Smooth muscle cell (in vitro differentiated cells): ENCODE data around the gene CGGBP1. TPM values are rescaled to one million over a fixed set of nuclear protein-coding genes. Genes with fewer than 3 reads are reported as not detected.
"Not testable (repeated sequence)": the region's sequence is repeated elsewhere in the genome, so short reads cannot be mapped to it uniquely, and the experiment has no call there.

Experiments
- DNase-seq: peaks from one replicate; lab custom pipeline; 2025; ENCODE audit not compliant: unreplicated experiment; lab: John Stamatoyannopoulos, UW
- H2AFZ ChIP-seq: fragments of 200-600 bp; sonication (generic); 2 replicates; pipeline ENCODE4 v1.6.0; 2016; ENCODE audit warnings: antibody characterized with exemption, low read depth, mild to moderate bottlenecking
- H3F3A ChIP-seq: fragments of 200-600 bp; sonication (generic); 2 replicates; pipeline ENCODE4 v1.6.0; 2017; ENCODE audit warnings: antibody characterized with exemption, low read depth
- H3K27ac ChIP-seq: fragments of 200-600 bp; sonication (generic); 2 replicates; pipeline ENCODE4 v1.5.1; 2016; ENCODE audit warnings: low read depth, mild to moderate bottlenecking
- H3K27me3 ChIP-seq: fragments of 200-600 bp; sonication (generic); 2 replicates; pipeline ENCODE4 v1.6.1; 2016; ENCODE audit warnings: low read depth, mild to moderate bottlenecking
- H3K36me3 ChIP-seq: fragments of 200-600 bp; sonication (generic); 2 replicates; pipeline ENCODE4 v1.5.1; 2016; ENCODE audit warnings: low read depth
- H3K4me1 ChIP-seq: fragments of 200-600 bp; sonication (generic); 2 replicates; pipeline ENCODE4 v1.5.1; 2016; ENCODE audit warnings: low read depth
- H3K4me2 ChIP-seq: fragments of 200-600 bp; sonication (generic); 2 replicates; pipeline ENCODE4 v1.6.0; 2016; ENCODE audit warnings: mild to moderate bottlenecking
- H3K4me3 ChIP-seq: fragments of 200-600 bp; sonication (generic); 2 replicates; pipeline ENCODE4 v1.5.1; 2016; ENCODE audit warnings: mild to moderate bottlenecking
- H3K79me2 ChIP-seq: fragments of 200-600 bp; sonication (generic); 2 replicates; pipeline ENCODE4 v1.6.0; 2016; ENCODE audit warnings: low read depth, mild to moderate bottlenecking
- H3K9ac ChIP-seq: fragments of 200-600 bp; sonication (generic); 2 replicates; pipeline ENCODE4 v1.6.0; 2016; ENCODE audit warnings: low read depth
- H3K9me3 ChIP-seq: fragments of 200-600 bp; sonication (generic); replicated peaks from 2 replicates; pipeline ENCODE4 v1.5.1; 2016; ENCODE audit warnings: low read depth
- H4K20me1 ChIP-seq: fragments of 200-600 bp; sonication (generic); 2 replicates; pipeline ENCODE4 v1.6.0; 2016; ENCODE audit warnings: low read depth
- WGBS: methylation state at CpG from one replicate; pipeline ENCODE4 v1.1.7; 2016; ENCODE audit warnings: low lambda C conversion rate; 5-methylcytosine and 5-hydroxymethylcytosine counted together
- polyA plus RNA-seq: library from polyadenylated mRNA; unstranded; fragments of >200 nt; fragmentation: Nextera tagmentation; extraction: Ambion mirVana; gene quantifications from 2 replicates; pipeline ENCODE4 v1.2.1, GENCODE V29; 2016
- total RNA-seq: library from RNA; depleted of rRNA; stranded (reverse); fragments of >200 nt; gene quantifications from 2 replicates; pipeline ENCODE4 v1.2.3, GENCODE V29; 2014
- TF ChIP-seq, protein P1 (sequence below): fragments of 200-600 bp; sonication (generic); IDR thresholded peaks from 2 replicates; pipeline ENCODE4 v1.5.1; 2017; ENCODE audit warnings: borderline replicate concordance, mild to moderate bottlenecking, antibody characterized with exemption; ENCODE audit not compliant: insufficient read depth, poor library complexity, severe bottlenecking

Gene CGGBP1
- total and polyA plus RNA-seq, 2 experiments from 2014 or later, result 38.3 to 62.3 TPM

DNA sequence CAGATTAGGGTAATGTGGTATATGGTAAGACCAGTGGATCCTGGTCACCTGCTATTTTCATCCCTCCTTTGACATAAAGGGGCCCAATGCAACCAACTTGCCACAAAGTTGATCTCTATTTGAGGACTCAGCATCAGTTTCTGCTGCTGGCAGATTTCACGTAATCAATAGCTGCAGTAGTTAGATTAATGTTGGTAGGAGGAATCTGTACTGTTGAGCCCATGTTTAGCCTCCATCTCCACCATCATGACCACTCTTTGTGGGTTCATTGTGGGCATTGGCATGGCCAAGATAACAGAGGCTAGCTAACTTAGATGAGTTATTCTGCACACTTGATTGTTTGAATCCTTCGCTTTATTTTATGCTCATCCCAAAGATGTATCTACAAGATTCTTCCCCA, 29.9 kb downstream of the CGGBP1 start:
- Histone ChIP-seq H3K36me3 (no peaks in the 10 kb centered on the region), H3K9ac (no peak overlapping the region), H3K4me2 (no peak overlapping the region), H3K9me3 (no peaks in the 10 kb centered on the region), H3K4me3 (no peak overlapping the region), H3K27ac (no peak overlapping the region), H2AFZ (no peak overlapping the region), H4K20me1 (no peaks in the 10 kb centered on the region), H3K4me1 (no peaks in the 10 kb centered on the region), H3K27me3 (no peaks in the 10 kb centered on the region), H3K79me2 (no peaks in the 10 kb centered on the region), H3F3A (no peaks in the 10 kb centered on the region)
- TF ChIP-seq, protein P1, sequence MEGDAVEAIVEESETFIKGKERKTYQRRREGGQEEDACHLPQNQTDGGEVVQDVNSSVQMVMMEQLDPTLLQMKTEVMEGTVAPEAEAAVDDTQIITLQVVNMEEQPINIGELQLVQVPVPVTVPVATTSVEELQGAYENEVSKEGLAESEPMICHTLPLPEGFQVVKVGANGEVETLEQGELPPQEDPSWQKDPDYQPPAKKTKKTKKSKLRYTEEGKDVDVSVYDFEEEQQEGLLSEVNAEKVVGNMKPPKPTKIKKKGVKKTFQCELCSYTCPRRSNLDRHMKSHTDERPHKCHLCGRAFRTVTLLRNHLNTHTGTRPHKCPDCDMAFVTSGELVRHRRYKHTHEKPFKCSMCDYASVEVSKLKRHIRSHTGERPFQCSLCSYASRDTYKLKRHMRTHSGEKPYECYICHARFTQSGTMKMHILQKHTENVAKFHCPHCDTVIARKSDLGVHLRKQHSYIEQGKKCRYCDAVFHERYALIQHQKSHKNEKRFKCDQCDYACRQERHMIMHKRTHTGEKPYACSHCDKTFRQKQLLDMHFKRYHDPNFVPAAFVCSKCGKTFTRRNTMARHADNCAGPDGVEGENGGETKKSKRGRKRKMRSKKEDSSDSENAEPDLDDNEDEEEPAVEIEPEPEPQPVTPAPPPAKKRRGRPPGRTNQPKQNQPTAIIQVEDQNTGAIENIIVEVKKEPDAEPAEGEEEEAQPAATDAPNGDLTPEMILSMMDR, result no peak
- 94% methylated on average over 2 of the region's 2 CpGs for WGBS
- DNase-seq, result no peak

DNA sequence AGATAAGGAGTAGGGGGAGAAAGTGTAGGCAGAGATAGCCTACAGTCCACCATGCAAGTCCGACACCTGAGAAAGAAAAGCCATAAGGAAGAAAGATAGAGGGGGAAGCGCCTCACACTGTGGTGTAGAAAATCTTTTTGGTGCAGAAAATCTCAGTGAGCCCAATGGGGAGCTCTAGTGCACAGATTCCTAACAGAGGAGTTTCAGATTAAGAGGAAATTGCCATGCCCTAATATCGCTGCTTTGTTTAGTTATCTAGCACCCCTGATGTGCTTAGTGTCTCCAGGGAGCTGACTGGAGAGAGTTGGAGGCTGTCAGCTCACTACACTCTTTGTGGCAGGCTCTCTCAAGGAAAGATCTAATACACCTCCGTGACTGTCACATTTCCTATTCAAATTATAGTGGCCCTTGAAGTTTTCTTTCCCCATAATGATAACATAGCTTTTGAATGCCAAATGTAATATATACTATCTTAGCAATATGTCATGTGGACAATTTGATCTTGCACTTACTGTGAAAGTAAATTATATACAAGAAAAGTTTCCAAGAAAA, 33.7 kb downstream of the CGGBP1 start:
- WGBS, result 80% methylated on average over 4 of the region's 4 CpGs

DNA sequence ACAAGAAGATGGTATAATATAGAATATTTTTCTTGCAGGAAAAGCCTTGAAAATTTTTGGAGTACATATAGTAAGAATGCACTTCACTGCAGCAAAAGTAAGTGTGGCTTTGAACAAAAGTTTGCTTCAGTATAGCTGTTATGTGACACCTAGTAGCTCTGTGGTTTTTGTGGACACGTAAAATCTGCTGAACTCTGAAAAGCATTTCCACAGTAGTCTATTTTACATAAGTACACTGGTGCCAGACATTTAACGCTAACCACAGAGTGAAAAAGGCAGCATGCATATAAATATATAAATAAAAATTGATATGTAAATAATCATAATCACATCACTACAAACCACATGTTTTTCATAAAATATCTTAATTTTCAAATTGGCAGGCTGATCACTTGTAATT, 39.8 kb downstream of the CGGBP1 start:
- no peaks in the 10 kb centered on the region for H3K36me3 ChIP-seq
- H4K20me1 ChIP-seq, result no peaks in the 10 kb centered on the region
- no peaks in the 10 kb centered on the region for H3K9me3 ChIP-seq
- H3K27me3 ChIP-seq, result no peaks in the 10 kb centered on the region
- TF ChIP-seq, protein P1, result no peak
- H3K79me2 ChIP-seq, result no peaks in the 10 kb centered on the region
- H3K4me3 ChIP-seq, result no peak overlapping the region
- no peak overlapping the region for H3K9ac ChIP-seq
- WGBS, result 60% methylated on average over 2 of the region's 2 CpGs
- H3K4me1 ChIP-seq, result no peaks in the 10 kb centered on the region
- no peaks in the 10 kb centered on the region for H3F3A ChIP-seq
- no peak overlapping the region for H2AFZ ChIP-seq
- no peak for DNase-seq
- H3K4me2 ChIP-seq, result no peak overlapping the region
- H3K27ac ChIP-seq, result no peak overlapping the region

More for the DNA sequence above, 33.7 kb downstream of the CGGBP1 start:
- no peaks in the 10 kb centered on the region for H4K20me1 ChIP-seq
- H3K27ac ChIP-seq, result no peak overlapping the region
- DNase-seq, result no peak
- H3K36me3 ChIP-seq, result no peaks in the 10 kb centered on the region
- no peaks in the 10 kb centered on the region for H3K79me2 ChIP-seq
- no peak overlapping the region for H3K9ac ChIP-seq
- no peaks in the 10 kb centered on the region for H3K9me3 ChIP-seq
- no peaks in the 10 kb centered on the region for H3K4me1 ChIP-seq
- TF ChIP-seq, protein P1, result no peak
- H3K4me3 ChIP-seq, result no peak overlapping the region
- H3K27me3 ChIP-seq, result no peaks in the 10 kb centered on the region
- no peak overlapping the region for H2AFZ ChIP-seq
- H3K4me2 ChIP-seq, result no peak overlapping the region
- H3F3A ChIP-seq, result no peaks in the 10 kb centered on the region

DNA sequence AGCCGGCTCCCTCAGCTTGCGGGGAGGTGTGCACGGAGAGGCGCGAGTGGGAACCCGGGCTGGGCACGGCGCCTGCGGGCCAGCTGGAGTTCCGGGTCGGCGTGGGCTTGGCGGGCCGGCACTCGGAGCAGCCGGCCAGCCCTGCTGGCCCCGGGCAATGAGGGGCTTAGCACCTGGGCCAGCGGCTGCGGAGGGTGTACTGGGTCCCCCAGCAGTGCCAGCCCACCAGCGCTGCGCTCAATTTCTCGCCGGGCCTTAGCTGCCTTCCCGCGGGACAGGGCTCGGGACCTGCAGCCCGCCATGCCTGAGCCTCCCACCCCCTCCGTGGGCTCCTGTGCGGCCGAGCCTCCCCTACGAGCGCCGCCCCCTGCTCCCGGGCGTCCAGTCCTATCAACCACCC, 43.1 kb downstream of the CGGBP1 start:
- H3F3A ChIP-seq, H3K4me2 ChIP-seq, H3K27me3 ChIP-seq, H4K20me1 ChIP-seq, H3K36me3 ChIP-seq, H3K4me1 ChIP-seq, DNase-seq, H3K27ac ChIP-seq, H2AFZ ChIP-seq, H3K9me3 ChIP-seq, H3K9ac ChIP-seq, H3K4me3 ChIP-seq, H3K79me2 ChIP-seq: not testable (repeated sequence)
- 95% methylated on average over 26 of the region's 35 CpGs for WGBS
